ENCODE data around the gene IER3.

- TF ChIP-seq CTCF (IDR thresholded peaks at IDR 0.05 in 8 of 11, conservative IDR thresholded peaks at IDR 0.05 in 3 of 11) (no peak), POLR2A (IDR thresholded peaks at IDR 0.05) (no peak)
Observed at GRCh38 chr6:30714263-30714662, 30.1 kb downstream of the IER3 start.

Measured in spleen (tissue), 7 donors.